Coronary artery (tissue), 2 donors: ENCODE results near the gene INPP5B.
A peak's percentile ranks its signal among the peaks of the same experiment; 100 is the strongest.

Experiments used
- DNase-seq: peaks from one replicate; pipeline ENCODE4 v3.0.0-alpha.2; 2017; ENCODE audit warnings: low spot score
- H3K27ac ChIP-seq, 2 donors: fragments of 200-600 bp; sonication (generic); one replicate each; pipeline ENCODE4 v1.5.1; 2016 to 2019
- H3K4me3 ChIP-seq: fragments of 200-600 bp; sonication (generic); 2 replicates; pipeline ENCODE4 v1.5.1; 2016; ENCODE audit warnings: mild to moderate bottlenecking, moderate library complexity
- CTCF ChIP-seq: fragments of 200-600 bp; sonication (generic); IDR thresholded peaks from one replicate; pipeline ENCODE4 v1.5.1; 2019; ENCODE audit warnings: antibody characterized with exemption

INPP5B gene

GRCh38 chr1:37822906-37823815, 123.7 kb downstream of the INPP5B start:
- no peak for TF ChIP-seq CTCF
- no peak for DNase-seq
- Histone ChIP-seq H3K4me3 (no peak overlapping the region), H3K27ac (no peak overlapping the region)

GRCh38 chr1:37821481-37821880, 125.4 kb downstream of the INPP5B start:
- no peak for DNase-seq
- no peak for TF ChIP-seq CTCF
- Histone ChIP-seq H3K4me3 (no peak overlapping the region), H3K27ac (no peak overlapping the region)

GRCh38 chr1:37817481-37817880, 129.4 kb downstream of the INPP5B start:
- no peak for DNase-seq
- H3K27ac ChIP-seq = no peak overlapping the region
- TF ChIP-seq CTCF = no peak
- H3K4me3 ChIP-seq = no peak overlapping the region

DNA sequence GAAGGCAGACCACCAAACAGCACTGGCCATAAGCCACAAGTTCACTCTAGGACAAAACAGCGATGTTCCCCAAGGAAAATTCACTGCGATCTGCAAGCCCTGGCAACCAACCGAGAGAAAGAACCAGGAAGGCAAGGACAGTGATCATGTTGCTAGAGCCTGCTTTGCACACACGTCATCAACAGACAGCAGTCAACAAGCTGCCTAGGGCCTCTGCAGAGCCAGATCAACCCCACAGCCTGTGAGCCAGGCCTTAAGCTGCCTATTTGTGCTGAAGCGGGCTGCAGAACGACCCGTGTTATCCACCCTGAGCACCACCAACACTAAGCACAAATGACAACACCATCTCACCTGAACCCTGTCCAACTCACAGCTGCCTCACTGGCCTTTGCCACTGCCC, 132.6 kb downstream of the INPP5B start:
- no peak for DNase-seq
- H3K4me3 ChIP-seq = no peak overlapping the region
- H3K27ac ChIP-seq = no peak overlapping the region
- no peak for TF ChIP-seq CTCF

GRCh38 chr1:37813529-37814145, 133.2 kb downstream of the INPP5B start:
- no peak overlapping the region for H3K4me3 ChIP-seq
- TF ChIP-seq CTCF = no peak
- H3K27ac ChIP-seq = no peak overlapping the region
- no peak for DNase-seq

DNA sequence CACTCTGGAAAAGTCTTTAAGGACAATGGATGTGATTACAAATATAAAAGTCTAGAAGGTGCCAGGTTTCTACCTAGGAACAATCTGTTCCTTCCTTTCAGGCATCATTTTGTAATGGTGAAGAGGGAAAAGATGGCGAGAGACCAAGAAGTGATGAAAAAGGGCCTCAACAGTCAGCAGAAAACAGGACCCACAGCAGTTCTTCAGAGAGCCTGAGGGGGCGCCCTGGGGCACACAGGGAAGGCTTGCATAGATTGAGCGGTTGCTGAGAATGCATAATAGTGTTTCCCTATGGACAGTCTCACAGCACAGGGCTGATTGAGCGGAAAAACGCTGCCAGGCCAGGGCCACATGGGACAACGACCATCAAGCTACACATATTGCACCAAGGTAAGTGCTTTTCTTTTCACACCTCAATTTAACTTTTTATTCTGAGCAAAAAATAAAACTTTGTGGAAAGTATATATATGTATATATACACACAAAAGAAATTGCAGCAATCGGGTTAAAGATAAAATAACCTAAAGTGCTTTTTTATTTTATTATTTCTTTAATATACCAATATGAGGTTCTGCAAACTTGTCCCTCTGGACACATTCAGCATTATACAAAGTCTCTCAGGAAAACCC, 135.7 kb downstream of the INPP5B start:
- no peak for DNase-seq
- H3K27ac ChIP-seq = peak overlapping the region in 1 of 2 donors; percentile 3
- TF ChIP-seq CTCF = peak; percentile 37
- no peak overlapping the region for H3K4me3 ChIP-seq
